Hematopoietic multipotent progenitor cell treated with erythropoietin and hydrocortisone succinate and interleukin-3 and kit ligand, for 17 days (in vitro differentiated cells): ENCODE data around the gene ATG9B.
"Not testable (repeated sequence)": the region's sequence is repeated elsewhere in the genome, so short reads cannot be mapped to it uniquely, and the experiment has no call there.

ENCODE experiments used
- DNase-seq: peaks from one replicate; pipeline ENCODE4 v3.0.0-alpha.2; 2015; ENCODE audit warnings: low spot score

The ATG9B gene

GRCh38 chr7:151035026-151035717 is 10.9 kb upstream of the ATG9B start:
- DNase-seq, result no peak

DNA sequence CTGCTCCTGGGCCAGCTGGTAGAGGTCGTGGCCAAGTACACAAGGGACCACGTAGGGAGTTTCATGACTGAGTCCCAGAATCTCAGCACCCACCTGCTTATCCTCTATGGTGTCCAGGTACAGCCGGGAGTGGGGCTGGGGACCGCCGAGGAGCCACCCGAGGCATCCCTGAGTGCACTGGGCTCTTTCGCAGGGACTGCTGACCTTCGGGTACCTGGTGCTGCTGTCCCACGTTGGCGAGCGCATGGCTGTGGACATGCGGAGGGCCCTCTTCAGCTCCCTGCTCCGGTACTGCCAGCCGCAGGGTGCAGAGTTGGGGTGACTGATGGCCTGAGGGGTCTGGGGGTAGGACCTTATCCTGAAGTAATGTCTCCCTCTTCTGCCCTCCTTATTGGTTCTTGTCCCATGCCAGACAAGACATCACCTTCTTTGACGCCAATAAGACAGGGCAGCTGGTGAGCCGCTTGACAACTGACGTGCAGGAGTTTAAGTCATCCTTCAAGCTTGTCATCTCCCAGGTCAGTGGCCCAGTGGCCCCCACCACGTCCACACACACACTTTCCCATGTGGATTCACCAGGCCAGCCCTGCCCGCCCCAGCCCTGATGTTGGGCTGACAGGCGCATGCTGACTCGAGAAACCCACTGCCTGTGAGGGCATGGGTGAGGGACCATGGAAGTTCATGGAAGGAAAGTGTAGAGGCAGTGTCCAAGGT is 10.2 kb upstream of the ATG9B start:
- no peak for DNase-seq

DNA sequence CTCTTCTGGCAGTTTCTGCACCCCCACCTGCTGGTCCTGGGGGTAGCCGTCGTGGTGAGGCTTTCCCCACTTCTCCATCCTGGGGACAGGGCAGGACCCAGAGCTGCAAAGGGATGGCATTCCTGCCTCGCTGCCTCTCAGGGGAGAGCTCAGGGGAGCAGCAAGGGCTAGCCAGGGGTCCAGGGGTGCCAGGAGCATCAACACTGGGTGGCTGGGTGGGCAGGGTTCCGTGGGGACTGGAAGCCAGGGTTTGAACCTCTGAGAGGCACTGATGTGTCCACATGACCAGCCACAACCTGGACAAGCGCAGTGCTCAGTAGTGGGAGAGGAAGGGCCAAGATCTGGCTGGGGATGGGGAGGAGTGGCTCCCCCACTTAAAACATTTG is 9.6 kb upstream of the ATG9B start:
- DNase-seq, result no peak

DNA sequence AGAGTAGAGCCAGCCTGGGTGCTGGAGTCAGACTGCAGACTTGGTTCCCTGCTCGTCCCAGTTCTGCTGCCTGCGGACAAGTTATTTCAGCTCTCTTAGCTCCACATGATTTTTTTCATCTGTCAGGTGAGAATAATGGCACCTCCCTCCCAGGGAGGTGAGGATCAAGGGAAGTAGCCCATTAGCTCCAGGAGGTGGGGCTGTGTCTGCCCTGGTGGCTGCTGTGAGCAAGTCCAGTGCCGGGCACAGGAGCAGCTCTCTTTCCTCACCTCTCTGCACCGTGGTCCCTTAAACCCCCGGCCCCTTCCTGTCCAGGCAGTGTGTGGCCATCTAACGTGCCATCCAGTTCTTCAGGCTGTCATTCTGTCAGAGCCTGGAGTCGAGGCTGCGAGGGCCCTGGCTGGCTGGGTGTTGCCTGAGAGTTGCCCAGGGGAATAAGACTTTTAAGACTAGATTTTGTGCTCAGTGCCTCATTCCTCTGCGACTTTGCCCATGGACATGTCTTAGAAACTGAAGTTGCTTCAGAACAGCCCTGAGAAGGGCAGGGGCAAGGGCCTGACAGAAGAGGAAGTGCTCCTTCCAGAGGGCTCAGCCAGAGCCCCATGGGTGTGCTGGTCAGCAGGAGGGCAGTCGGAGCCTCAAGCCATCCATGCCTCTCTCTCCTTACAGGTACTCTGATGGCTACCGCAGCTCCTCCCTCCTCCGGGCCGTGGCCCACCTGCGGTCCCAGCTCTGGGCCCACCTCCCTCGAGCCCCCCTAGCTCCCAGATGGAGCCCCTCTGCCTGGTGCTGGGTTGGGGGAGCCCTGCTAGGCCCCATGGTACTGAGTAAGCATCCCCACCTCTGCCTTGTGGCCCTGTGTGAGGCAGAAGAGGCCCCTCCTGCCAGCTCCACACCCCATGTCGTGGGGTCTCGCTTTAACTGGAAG is 8.9 kb upstream of the ATG9B start:
- no peak for DNase-seq

DNA sequence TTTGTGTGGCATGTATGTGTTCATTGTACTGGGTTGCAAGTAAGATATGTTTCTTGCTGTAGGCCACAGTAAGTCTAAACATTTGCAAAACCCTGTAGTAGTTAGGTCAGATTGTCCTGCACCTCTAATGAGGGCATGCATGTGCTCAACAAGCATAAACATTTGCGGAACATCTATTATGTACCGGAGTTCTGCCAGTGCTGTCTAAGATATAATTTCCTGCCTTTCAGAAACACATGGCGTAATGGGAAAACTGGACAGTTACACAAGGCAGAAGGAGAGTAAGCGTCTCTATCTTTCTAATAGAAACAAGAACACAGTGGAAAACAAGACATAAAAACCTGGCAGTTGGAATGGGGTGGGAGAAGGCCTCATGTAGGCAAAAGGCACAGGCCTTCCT is 6.7 kb upstream of the ATG9B start:
- no peak for DNase-seq

DNA sequence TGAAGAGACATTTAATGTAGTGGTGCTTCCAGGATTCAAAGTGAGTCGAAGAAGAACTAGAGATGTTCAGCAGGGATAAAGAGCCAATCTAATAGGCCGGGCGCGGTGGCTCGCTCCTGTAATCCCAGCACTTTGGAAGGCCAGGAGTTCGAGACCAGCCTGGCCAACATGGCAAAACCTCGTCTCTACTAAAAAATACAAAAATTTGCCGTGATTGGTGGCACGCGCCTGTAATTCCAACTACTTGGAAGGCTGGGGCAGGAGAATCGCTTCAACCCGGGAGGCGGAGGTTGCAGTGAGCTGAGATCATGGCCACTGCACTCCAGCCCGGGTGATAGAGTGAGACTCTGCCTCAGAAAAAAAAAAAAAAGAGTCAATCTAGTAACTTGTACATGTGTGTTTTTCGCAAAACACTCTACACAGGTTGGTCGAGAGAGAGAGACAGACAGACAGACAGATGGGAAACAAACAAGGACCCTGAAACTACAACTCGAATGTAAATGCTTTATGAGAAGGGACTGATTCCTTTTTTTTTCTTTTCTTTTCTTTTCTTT is 4.7 kb upstream of the ATG9B start:
- DNase-seq, result peak; percentile 13

DNA sequence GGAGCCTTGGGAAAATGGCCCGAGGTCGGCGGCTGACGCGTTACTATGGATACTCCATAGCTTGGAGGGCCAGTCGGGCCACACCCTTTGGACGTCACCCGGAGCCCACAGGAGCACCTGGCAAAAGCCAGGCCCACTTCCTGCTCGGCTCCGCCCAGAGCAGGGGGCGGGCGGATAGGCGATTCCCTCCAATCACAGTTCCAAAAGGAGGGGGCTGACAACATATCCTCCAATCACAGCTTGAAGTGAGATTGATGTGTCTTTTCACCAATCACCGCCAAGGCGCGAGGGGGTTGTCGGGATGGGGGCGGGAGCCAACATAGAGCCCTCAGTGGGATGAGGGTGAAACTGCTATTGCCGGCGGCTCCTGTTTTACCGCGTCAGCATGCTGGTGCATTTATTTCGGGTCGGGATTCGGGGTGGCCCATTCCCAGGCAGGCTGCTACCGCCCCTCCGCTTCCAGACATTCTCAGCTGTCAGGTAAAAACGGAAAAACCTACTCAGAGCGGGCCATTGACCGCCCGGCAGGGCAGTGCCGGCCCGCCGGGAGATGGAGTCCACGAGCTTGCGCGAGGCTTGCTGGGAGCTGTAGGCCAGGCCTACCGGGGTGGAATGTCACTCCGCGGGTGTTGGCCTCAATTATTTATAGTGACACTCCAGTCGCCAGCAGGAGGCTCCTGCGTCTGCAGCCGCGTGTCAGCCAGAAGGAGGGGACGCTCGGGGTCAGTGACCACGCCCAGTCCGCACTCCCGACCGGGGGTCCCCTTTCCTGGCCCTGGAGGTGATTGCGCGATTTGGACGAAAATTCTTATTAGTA is 4.0 kb upstream of the ATG9B start, which contains the start of gene ABCB8:
ABCB8 (plus strand) TSS at position 320 of the 817 bp plus-strand sequence; CDS start at position 386, 66 bp downstream.
- DNase-seq, result peak; percentile 99

- DNase-seq, result not testable (repeated sequence)
These were observed 3.4 kb upstream of the ATG9B start for GRCh38 chr7:151027728-151028130.

GRCh38 chr7:151026771-151027727 is 2.8 kb upstream of the ATG9B start:
- DNase-seq, result peak; percentile 63

DNA sequence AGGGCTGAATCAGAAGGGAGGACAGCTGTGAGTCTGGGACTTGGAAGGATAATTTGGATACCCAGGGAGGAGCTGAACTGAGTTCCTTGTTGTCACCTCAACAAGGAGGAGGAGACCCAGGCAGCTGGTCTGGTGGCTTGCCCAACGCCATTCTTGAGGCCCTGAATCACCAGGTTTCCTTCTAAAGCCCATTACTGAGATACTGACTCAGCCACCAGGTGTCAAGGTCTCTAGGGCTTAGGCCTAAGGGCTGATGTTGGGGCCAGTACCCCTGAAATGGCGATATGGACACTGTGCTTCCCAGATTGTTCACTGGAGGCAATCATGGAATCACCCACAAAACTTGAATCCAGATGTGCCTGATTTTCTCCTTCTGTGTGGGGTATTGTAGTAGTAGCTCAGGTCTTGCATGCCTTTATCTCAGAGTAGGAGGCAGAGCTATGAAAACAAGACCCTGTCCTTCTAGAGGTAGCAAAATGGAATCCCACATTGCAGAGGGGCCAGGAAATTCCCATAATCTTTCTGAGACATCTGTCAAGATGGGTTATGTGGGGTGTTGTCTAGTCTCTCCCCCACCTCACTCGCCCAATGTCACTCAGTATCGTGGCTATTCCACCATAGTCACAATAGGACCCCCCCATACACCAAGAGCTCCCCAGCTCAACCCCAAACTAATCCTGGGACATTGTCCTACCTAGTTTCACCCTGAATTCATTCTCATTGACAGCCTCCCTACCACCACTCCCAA is 1.8 kb upstream of the ATG9B start:
- DNase-seq, result peak; percentile 13

DNA sequence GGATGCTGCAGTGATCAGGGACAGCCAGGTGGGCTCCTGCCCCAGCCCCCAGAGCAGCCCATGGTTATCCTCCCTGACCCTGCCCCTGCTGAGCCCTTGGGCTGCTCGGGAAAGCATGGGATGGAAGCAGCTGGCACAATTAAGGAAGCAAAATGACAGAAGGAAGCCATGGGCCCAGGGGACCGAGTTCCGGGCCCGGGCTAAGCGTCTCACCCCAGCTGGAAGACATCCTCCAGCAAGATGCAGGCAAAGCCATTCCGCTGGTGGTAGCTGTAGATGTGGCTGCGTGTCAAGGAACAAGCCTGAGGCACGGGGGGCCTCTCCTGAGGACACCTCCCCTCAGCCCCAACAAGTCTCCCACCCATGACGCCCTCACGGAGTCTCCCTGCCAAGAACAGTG is 1.1 kb downstream of the ATG9B start:
- no peak for DNase-seq

- no peak for DNase-seq
These were observed 4.1 kb downstream of the ATG9B start for GRCh38 chr7:151020231-151020630.

DNA sequence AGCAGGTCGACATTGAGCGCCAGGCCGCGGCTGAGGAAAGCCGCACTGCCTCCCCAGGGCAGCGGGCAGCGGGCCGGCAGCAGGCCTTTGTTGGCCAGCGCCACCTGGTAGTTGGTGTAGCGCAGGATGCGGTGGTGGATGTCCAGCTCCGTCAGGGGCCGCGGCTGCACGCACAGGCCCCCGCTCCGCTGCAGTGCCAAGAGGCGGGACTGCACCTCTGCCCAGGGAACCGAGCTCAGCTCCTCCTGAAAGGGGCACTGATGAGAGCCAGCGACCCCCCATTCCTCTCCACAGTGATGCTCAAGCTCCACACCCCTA is 5.2 kb downstream of the ATG9B start:
- DNase-seq, result no peak

GRCh38 chr7:151018421-151019129 is 5.7 kb downstream of the ATG9B start:
- no peak for DNase-seq

GRCh38 chr7:151017953-151018420 is 6.3 kb downstream of the ATG9B start:
- peak; percentile 51 for DNase-seq

DNA sequence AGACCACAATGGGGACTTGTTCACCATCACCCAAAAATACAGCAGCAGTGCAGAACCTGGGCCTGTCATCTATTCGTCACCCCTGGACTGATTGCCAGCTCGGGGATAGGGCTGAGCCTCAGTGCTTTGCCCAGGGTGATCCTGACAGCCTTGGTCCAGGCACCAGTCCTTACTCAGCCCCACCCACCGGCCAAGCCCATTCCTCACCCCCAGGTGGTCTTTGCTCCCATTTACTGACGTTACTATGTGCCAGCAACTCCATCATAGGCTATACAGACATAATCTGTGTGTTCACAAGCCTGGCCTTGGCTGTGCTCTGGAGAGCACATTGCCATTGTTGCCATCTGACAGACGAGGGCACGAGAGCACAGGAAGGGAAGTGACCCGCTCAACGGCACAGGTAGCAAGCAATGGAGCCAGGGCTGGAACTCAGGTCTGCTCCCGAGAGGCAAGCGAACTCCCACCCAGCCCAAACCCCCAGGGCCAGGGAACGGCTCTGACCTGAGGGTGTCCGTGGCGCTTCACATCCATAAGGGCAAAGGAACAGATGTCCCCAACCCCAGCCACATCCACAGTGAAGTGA is 6.8 kb downstream of the ATG9B start:
- no peak for DNase-seq

GRCh38 chr7:151016942-151017341 is 7.4 kb downstream of the ATG9B start:
- no peak for DNase-seq

DNA sequence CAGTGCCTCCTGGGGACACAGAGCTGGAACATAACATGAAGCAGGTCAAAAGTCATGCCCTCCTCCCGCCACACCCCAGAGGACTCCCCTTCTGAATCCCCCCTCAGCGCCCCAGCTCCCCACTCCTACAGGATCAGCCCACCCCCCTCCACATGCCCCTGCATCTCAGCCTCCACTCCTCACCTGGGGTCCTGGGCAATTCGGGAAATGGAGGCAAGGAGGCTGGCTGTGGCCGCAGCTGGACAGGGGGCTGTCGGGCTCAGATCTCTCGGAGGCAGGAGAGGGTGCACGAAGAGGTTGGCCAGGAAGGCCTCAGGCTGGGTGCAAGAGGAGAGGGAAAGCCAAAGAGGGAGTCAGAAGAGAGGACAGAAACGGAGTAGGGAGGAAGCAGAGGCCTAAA is 7.8 kb downstream of the ATG9B start:
- no peak for DNase-seq
